ENCODE data around the gene PRDM9.

The PRDM9 gene

GRCh38 chr5:23507278-23507685 is at the start of gene PRDM9:
PRDM9 (plus strand) TSS chr5:23507609; CDS start chr5:23509034, 1,425 bp downstream.
- DNase-seq (ENCODE audit: low read depth): no peak
- in situ Hi-C loops (cut with HindIII; ENCODE audit: low sequenced_read_pairs): no loop called here

GRCh38 chr5:23457780-23458179 is 49.6 kb upstream of the PRDM9 start:
- TF ChIP-seq CTCF (IDR thresholded peaks at IDR 0.05; ENCODE audit: low read depth, low read length, missing control alignments): no peak
- no peak for DNase-seq (ENCODE audit: low read depth)
- in situ Hi-C loops (cut with HindIII; ENCODE audit: low sequenced_read_pairs): no loop called here
- H3K4me3 ChIP-seq (ENCODE audit: low read depth, low read length): no peak overlapping the region

More at GRCh38 chr5:23507278-23507685, at the start of gene PRDM9:
- TF ChIP-seq CTCF (IDR thresholded peaks at IDR 0.05; ENCODE audit: low read depth, low read length, missing control alignments): no peak
- peak within 1 kb of the TSS; percentile 22 for H3K4me3 ChIP-seq (ENCODE audit: low read depth, low read length)

GRCh38 chr5:23459214-23459613 is 48.2 kb upstream of the PRDM9 start:
- in situ Hi-C loops (cut with HindIII; ENCODE audit: low sequenced_read_pairs): no loop called here
- no peak for DNase-seq (ENCODE audit: low read depth)
- H3K4me3 ChIP-seq (ENCODE audit: low read depth, low read length): no peak overlapping the region
- TF ChIP-seq CTCF (IDR thresholded peaks at IDR 0.05; ENCODE audit: low read depth, low read length, missing control alignments): no peak

GRCh38 chr5:23461576-23461975 is 45.8 kb upstream of the PRDM9 start:
- TF ChIP-seq CTCF (IDR thresholded peaks at IDR 0.05; ENCODE audit: low read depth, low read length, missing control alignments): no peak
- DNase-seq (ENCODE audit: low read depth): no peak
- in situ Hi-C loops (cut with HindIII; ENCODE audit: low sequenced_read_pairs): no loop called here
- no peak overlapping the region for H3K4me3 ChIP-seq (ENCODE audit: low read depth, low read length)

GRCh38 chr5:23466401-23466912 is 41.0 kb upstream of the PRDM9 start:
- no peak for TF ChIP-seq CTCF (IDR thresholded peaks at IDR 0.05; ENCODE audit: low read depth, low read length, missing control alignments)
- in situ Hi-C loops (cut with HindIII; ENCODE audit: low sequenced_read_pairs): no loop called here
- no peak overlapping the region for H3K4me3 ChIP-seq (ENCODE audit: low read depth, low read length)
- DNase-seq (ENCODE audit: low read depth): peak; percentile 6

- no peak for TF ChIP-seq CTCF (IDR thresholded peaks at IDR 0.05; ENCODE audit: low read depth, low read length, missing control alignments)
- no peak for DNase-seq (ENCODE audit: low read depth)
- in situ Hi-C loops (cut with HindIII; ENCODE audit: low sequenced_read_pairs): no loop called here
- H3K4me3 ChIP-seq (ENCODE audit: low read depth, low read length): no peak overlapping the region
Measured at GRCh38 chr5:23468658-23469057, 38.8 kb upstream of the PRDM9 start.
